NCI-H460 (cell line): Measurements from ENCODE around the gene CDC42SE2. TPM values are rescaled to one million over a fixed set of nuclear protein-coding genes. Genes with fewer than 3 reads are reported as not detected.

Experiments used
- DNase-seq: peaks from one replicate; pipeline ENCODE4 v3.0.0-alpha.2; 2016; ENCODE audit warnings: low read depth; ENCODE audit errors: extremely low read depth
- small RNA-seq, 2 experiments: library from RNA; depleted of rRNA; stranded (forward); fragments of <200 nt; gene quantifications; one replicate each; pipeline ENCODE3, GENCODE V24; 2014
- total RNA-seq: library from RNA; depleted of rRNA; stranded (reverse); fragments of >200 nt; shearing (Covaris generic); gene quantifications from 2 replicates; pipeline ENCODE4 v1.2.3, GENCODE V29; 2014; rRNA removed

The CDC42SE2 gene
- total RNA-seq, 1 experiment from 2014 or later: 51.8 TPM

GRCh38 chr5:131418846-131419245 is 155.0 kb downstream of the CDC42SE2 start:
- no peak for DNase-seq

GRCh38 chr5:131419877-131420276 is 156.0 kb downstream of the CDC42SE2 start:
- no peak for DNase-seq

GRCh38 chr5:131423056-131423455 is 159.2 kb downstream of the CDC42SE2 start:
- peak; percentile 13 for DNase-seq

GRCh38 chr5:131426011-131426410 is 162.2 kb downstream of the CDC42SE2 start:
- no peak for DNase-seq

- DNase-seq: no peak
Observed at GRCh38 chr5:131430794-131431193, 166.9 kb downstream of the CDC42SE2 start.

- DNase-seq: no peak
Observed at GRCh38 chr5:131431794-131432193, 167.9 kb downstream of the CDC42SE2 start.

- no peak for DNase-seq
Observed at GRCh38 chr5:131433109-131433508, 169.3 kb downstream of the CDC42SE2 start.

- DNase-seq: no peak
Observed at GRCh38 chr5:131436081-131436480, 172.2 kb downstream of the CDC42SE2 start.

- DNase-seq: no peak
Observed at GRCh38 chr5:131441184-131441583, 177.3 kb downstream of the CDC42SE2 start.

Small RNAs within 50 kb of the gene (small RNA-seq; reads per million reads assigned to genes)
- gene AC004777.1 (0 reads per million in 2 experiments), gene RF02271 (0 reads per million in 2 experiments)

Other genes with a start within 250 kb of the CDC42SE2 start
- 596 and 611 TPM in 2 replicates for gene HINT1, start 98.8 kb upstream of the CDC42SE2 start, total RNA-seq
- gene LYRM7, start 93.1 kb upstream of the CDC42SE2 start, total RNA-seq: 8.7 and 14.8 TPM in 2 replicates